ENCODE data around the gene SMIM13.
"Not testable (repeated sequence)": the region's sequence is repeated elsewhere in the genome, so short reads cannot be mapped to it uniquely, and the experiment has no call there.

Gene SMIM13

GRCh38 chr6:11085758-11086435 lies 7.7 kb upstream of the SMIM13 start:
- DNase-seq, result no peak

GRCh38 chr6:11087141-11087812 lies 6.4 kb upstream of the SMIM13 start:
- DNase-seq, result not testable (repeated sequence)

GRCh38 chr6:11089695-11090094 lies 3.9 kb upstream of the SMIM13 start:
- no peak for DNase-seq

GRCh38 chr6:11091141-11091540 lies 2.5 kb upstream of the SMIM13 start:
- not testable (repeated sequence) for DNase-seq

- no peak for DNase-seq
Observed at GRCh38 chr6:11092668-11093375, 812 bp upstream of the SMIM13 start.

- DNase-seq, result no peak
Observed at GRCh38 chr6:11093376-11093625, 333 bp upstream of the SMIM13 start.

- DNase-seq, result no peak
Observed at GRCh38 chr6:11094411-11094851, 797 bp downstream of the SMIM13 start.

- no peak for DNase-seq
Observed at GRCh38 chr6:11094941-11095340, 1.3 kb downstream of the SMIM13 start.

- peak; percentile 16 for DNase-seq
Observed at GRCh38 chr6:11096109-11096508, 2.5 kb downstream of the SMIM13 start.

- no peak for DNase-seq
Observed at GRCh38 chr6:11097476-11097875, 3.8 kb downstream of the SMIM13 start.

- DNase-seq, result no peak
Observed at GRCh38 chr6:11098004-11098403, 4.4 kb downstream of the SMIM13 start.

GRCh38 chr6:11101417-11101816 lies 7.8 kb downstream of the SMIM13 start:
- DNase-seq, result no peak

- DNase-seq, result no peak
Observed at GRCh38 chr6:11103065-11103464, 9.4 kb downstream of the SMIM13 start.

- no peak for DNase-seq
Observed at GRCh38 chr6:11108726-11109125, 15.1 kb downstream of the SMIM13 start.

- DNase-seq, result no peak
Observed at GRCh38 chr6:11110921-11111768, 17.5 kb downstream of the SMIM13 start, which contains the start of gene ERVFRD-1. TSS of gene ERVFRD-1 (minus strand) at chr6:11111725. CDS start at chr6:11105310, 6,415 bp downstream.

- no peak for DNase-seq
Observed at GRCh38 chr6:11111769-11112437, 18.3 kb downstream of the SMIM13 start.

- DNase-seq, result no peak
Observed at GRCh38 chr6:11113038-11113437, 19.4 kb downstream of the SMIM13 start.

GRCh38 chr6:11115808-11116536 lies 22.3 kb downstream of the SMIM13 start:
- DNase-seq, result not testable (repeated sequence)

GRCh38 chr6:11120271-11121005 lies 26.8 kb downstream of the SMIM13 start:
- DNase-seq, result no peak

GRCh38 chr6:11121851-11122250 lies 28.2 kb downstream of the SMIM13 start:
- DNase-seq, result no peak

GRCh38 chr6:11122380-11122779 lies 28.7 kb downstream of the SMIM13 start:
- no peak for DNase-seq
